VCaP (cell line): ENCODE results near the gene CDH4.
A peak's percentile ranks its signal among the peaks of the same experiment; 100 is the strongest.
"Not testable (repeated sequence)": the region's sequence is repeated elsewhere in the genome, so short reads cannot be mapped to it uniquely, and the experiment has no call there.

Experiments used
- H3K27ac ChIP-seq: fragments of 450-650 bp; 2 replicates; pipeline ENCODE4 v1.5.1; 2017
- CTCF ChIP-seq: fragments of 450-650 bp; conservative IDR thresholded peaks from 2 replicates; pipeline ENCODE4 v1.5.1; 2017; ENCODE audit warnings: mild to moderate bottlenecking, moderate library complexity

CDH4 gene

GRCh38 chr20:61979701-61980635 is 727.9 kb downstream of the CDH4 start:
- H3K27ac ChIP-seq: no peak overlapping the region
- TF ChIP-seq CTCF: no peak

- no peak overlapping the region for H3K27ac ChIP-seq
- TF ChIP-seq CTCF: peak; percentile 86
These were observed 728.9 kb downstream of the CDH4 start for GRCh38 chr20:61980647-61981583.

GRCh38 chr20:61981691-61982090 is 729.6 kb downstream of the CDH4 start:
- H3K27ac ChIP-seq: not testable (repeated sequence)

GRCh38 chr20:61982191-61982950 is 730.3 kb downstream of the CDH4 start:
- no peak overlapping the region for H3K27ac ChIP-seq

GRCh38 chr20:61982951-61983315 is 730.9 kb downstream of the CDH4 start:
- no peak overlapping the region for H3K27ac ChIP-seq
- no peak for TF ChIP-seq CTCF

More at GRCh38 chr20:61982191-61982950, 730.3 kb downstream of the CDH4 start:
- TF ChIP-seq CTCF: no peak

- H3K27ac ChIP-seq: no peak overlapping the region
- TF ChIP-seq CTCF: no peak
These were observed 731.9 kb downstream of the CDH4 start for GRCh38 chr20:61983965-61984364.

GRCh38 chr20:61984431-61984830 is 732.4 kb downstream of the CDH4 start:
- H3K27ac ChIP-seq: not testable (repeated sequence)

GRCh38 chr20:61985096-61985495 is 733.0 kb downstream of the CDH4 start:
- peak overlapping the region; percentile 49 for H3K27ac ChIP-seq
- no peak for TF ChIP-seq CTCF
